Measurements from ENCODE around the gene CRYL1.

- TF ChIP-seq CTCF (IDR thresholded peaks at IDR 0.05; ENCODE audit: low read depth, low read length) (no peak), POLR2A (IDR thresholded peaks at IDR 0.05; ENCODE audit: extremely low read depth, insufficient read length) (no peak), MYC (IDR thresholded peaks at IDR 0.05; ENCODE audit: low read depth, low read length) (no peak), MAX (IDR thresholded peaks at IDR 0.05; ENCODE audit: low read depth, low read length) (no peak)
Measured at GRCh38 chr13:20567881-20568528, 42.3 kb upstream of the CRYL1 start.

Data from NB4 (cell line).